ENCODE results near the gene ZNG1A.
"Not testable (repeated sequence)": the region's sequence is repeated elsewhere in the genome, so short reads cannot be mapped to it uniquely, and the experiment has no call there.

Gene ZNG1A

GRCh38 chr9:159871-160270 is 19.0 kb downstream of the ZNG1A start:
- not testable (repeated sequence) for H4K20me1 ChIP-seq, H3K4me2 ChIP-seq

GRCh38 chr9:151173-151572 is 27.7 kb downstream of the ZNG1A start:
- H3K27me3 ChIP-seq, H3K9me3 ChIP-seq, H3K9ac ChIP-seq: not testable (repeated sequence)

More at GRCh38 chr9:159871-160270, 19.0 kb downstream of the ZNG1A start:
- not testable (repeated sequence) for H3K9me3 ChIP-seq, H3K4me1 ChIP-seq, H3K4me3 ChIP-seq, H3K9ac ChIP-seq, H3K36me3 ChIP-seq, H3K27me3 ChIP-seq, H3K27ac ChIP-seq

GRCh38 chr9:139880-140279 is 39.0 kb downstream of the ZNG1A start:
- H3K9me3 ChIP-seq, H3K4me1 ChIP-seq, H3K36me3 ChIP-seq, H3K27me3 ChIP-seq, H3K9ac ChIP-seq, H3K27ac ChIP-seq, H3K4me2 ChIP-seq, H3K4me3 ChIP-seq, H4K20me1 ChIP-seq: not testable (repeated sequence)

More at GRCh38 chr9:151173-151572, 27.7 kb downstream of the ZNG1A start:
- not testable (repeated sequence) for H3K4me3 ChIP-seq, H3K27ac ChIP-seq, H3K4me1 ChIP-seq, H4K20me1 ChIP-seq, H3K36me3 ChIP-seq, H3K4me2 ChIP-seq

- Histone ChIP-seq H3K4me1 (peaks cover 12% of the 10 kb centered on the region), H3K27me3 (peaks cover 53% of the 10 kb centered on the region), H4K20me1 (peaks cover 29% of the 10 kb centered on the region)
- H3K36me3 ChIP-seq, H3K9ac ChIP-seq, H3K4me3 ChIP-seq, H3K9me3 ChIP-seq, H3K4me2 ChIP-seq, H3K27ac ChIP-seq: not testable (repeated sequence)
Measured at GRCh38 chr9:117995-118467, 60.8 kb downstream of the ZNG1A start, which contains the start of gene FOXD4. Gene FOXD4, minus strand, starts transcription at chr9:118417. Its CDS starts 298 bp downstream, at chr9:118119.

- not testable (repeated sequence) for H3K9ac ChIP-seq, H3K4me3 ChIP-seq, H3K9me3 ChIP-seq, H3K4me2 ChIP-seq, H3K36me3 ChIP-seq, H3K27ac ChIP-seq
- peaks cover 35% of the 10 kb centered on the region for H4K20me1 ChIP-seq
- peaks cover 12% of the 10 kb centered on the region for H3K4me1 ChIP-seq
- peaks cover 59% of the 10 kb centered on the region for H3K27me3 ChIP-seq
Measured at GRCh38 chr9:117144-117994, 61.5 kb downstream of the ZNG1A start.

- Histone ChIP-seq H3K4me1 (peaks cover 12% of the 10 kb centered on the region), H4K20me1 (peaks cover 36% of the 10 kb centered on the region), H3K27me3 (peaks cover 65% of the 10 kb centered on the region)
- not testable (repeated sequence) for H3K4me2 ChIP-seq, H3K9ac ChIP-seq, H3K27ac ChIP-seq, H3K36me3 ChIP-seq, H3K4me3 ChIP-seq, H3K9me3 ChIP-seq
Measured at GRCh38 chr9:116239-117077, 62.4 kb downstream of the ZNG1A start.

GRCh38 chr9:115118-115451 is 63.8 kb downstream of the ZNG1A start:
- H3K4me1 ChIP-seq: peaks cover 12% of the 10 kb centered on the region
- H3K4me2 ChIP-seq, H3K4me3 ChIP-seq, H3K27ac ChIP-seq, H3K9ac ChIP-seq, H3K9me3 ChIP-seq, H3K36me3 ChIP-seq: not testable (repeated sequence)
- peaks cover 36% of the 10 kb centered on the region for H4K20me1 ChIP-seq
- peaks cover 70% of the 10 kb centered on the region for H3K27me3 ChIP-seq

GRCh38 chr9:114267-115117 is 64.4 kb downstream of the ZNG1A start:
- Histone ChIP-seq H3K4me1 (peaks cover 12% of the 10 kb centered on the region), H4K20me1 (peaks cover 36% of the 10 kb centered on the region), H3K4me3 (peak overlapping the region; percentile 49), H3K4me2 (peak overlapping the region; percentile 66), H3K27me3 (peaks cover 76% of the 10 kb centered on the region)
- not testable (repeated sequence) for H3K9me3 ChIP-seq, H3K36me3 ChIP-seq, H3K9ac ChIP-seq, H3K27ac ChIP-seq

GRCh38 chr9:113468-114266 is 65.2 kb downstream of the ZNG1A start:
- Histone ChIP-seq H3K27me3 (peaks cover 84% of the 10 kb centered on the region), H3K4me2 (peak overlapping the region; percentile 66), H3K4me1 (peaks cover 12% of the 10 kb centered on the region), H4K20me1 (peaks cover 36% of the 10 kb centered on the region), H3K4me3 (peak overlapping the region; percentile 49)
- H3K36me3 ChIP-seq, H3K27ac ChIP-seq, H3K9me3 ChIP-seq, H3K9ac ChIP-seq: not testable (repeated sequence)

GRCh38 chr9:112589-113467 is 66.0 kb downstream of the ZNG1A start:
- peak overlapping the region; percentile 66; the same call in 1 of the 2 replicates for H3K4me2 ChIP-seq
- H4K20me1 ChIP-seq: peaks cover 36% of the 10 kb centered on the region
- not testable (repeated sequence) for H3K9ac ChIP-seq, H3K36me3 ChIP-seq, H3K4me3 ChIP-seq, H3K27ac ChIP-seq, H3K9me3 ChIP-seq
- H3K27me3 ChIP-seq: peaks cover 83% of the 10 kb centered on the region
- H3K4me1 ChIP-seq: peaks cover 12% of the 10 kb centered on the region

- H3K4me3 ChIP-seq, H3K4me2 ChIP-seq, H3K27ac ChIP-seq, H3K36me3 ChIP-seq, H3K9ac ChIP-seq, H3K9me3 ChIP-seq: not testable (repeated sequence)
- Histone ChIP-seq H4K20me1 (peaks cover 30% of the 10 kb centered on the region), H3K27me3 (peaks cover 63% of the 10 kb centered on the region), H3K4me1 (peaks cover 12% of the 10 kb centered on the region)
Measured at GRCh38 chr9:110672-111071, 68.2 kb downstream of the ZNG1A start.

- not testable (repeated sequence) for H3K4me2 ChIP-seq, H3K9me3 ChIP-seq, H3K27ac ChIP-seq, H3K4me3 ChIP-seq, H3K36me3 ChIP-seq, H3K9ac ChIP-seq
- Histone ChIP-seq H3K27me3 (peaks cover 54% of the 10 kb centered on the region), H3K4me1 (peaks cover 12% of the 10 kb centered on the region), H4K20me1 (peaks cover 23% of the 10 kb centered on the region)
Measured at GRCh38 chr9:109540-109939, 69.3 kb downstream of the ZNG1A start.
